IPS-18c (cell line): ENCODE results near the gene NFKBIA.
"Not testable (repeated sequence)": the region's sequence is repeated elsewhere in the genome, so short reads cannot be mapped to it uniquely, and the experiment has no call there.

Source experiments
- H3K4me3 ChIP-seq: 2 replicates; pipeline ENCODE4 v1.7.0; 2013; ENCODE audit warnings: low read depth, mild to moderate bottlenecking, low read length, moderate library complexity; ENCODE audit not compliant: insufficient read depth
- H3K9me3 ChIP-seq: one replicate; pipeline ENCODE4 v1.6.1; 2013; ENCODE audit warnings: mild to moderate bottlenecking, low read length, moderate library complexity; ENCODE audit not compliant: control insufficient read depth, insufficient read depth

NFKBIA gene

DNA sequence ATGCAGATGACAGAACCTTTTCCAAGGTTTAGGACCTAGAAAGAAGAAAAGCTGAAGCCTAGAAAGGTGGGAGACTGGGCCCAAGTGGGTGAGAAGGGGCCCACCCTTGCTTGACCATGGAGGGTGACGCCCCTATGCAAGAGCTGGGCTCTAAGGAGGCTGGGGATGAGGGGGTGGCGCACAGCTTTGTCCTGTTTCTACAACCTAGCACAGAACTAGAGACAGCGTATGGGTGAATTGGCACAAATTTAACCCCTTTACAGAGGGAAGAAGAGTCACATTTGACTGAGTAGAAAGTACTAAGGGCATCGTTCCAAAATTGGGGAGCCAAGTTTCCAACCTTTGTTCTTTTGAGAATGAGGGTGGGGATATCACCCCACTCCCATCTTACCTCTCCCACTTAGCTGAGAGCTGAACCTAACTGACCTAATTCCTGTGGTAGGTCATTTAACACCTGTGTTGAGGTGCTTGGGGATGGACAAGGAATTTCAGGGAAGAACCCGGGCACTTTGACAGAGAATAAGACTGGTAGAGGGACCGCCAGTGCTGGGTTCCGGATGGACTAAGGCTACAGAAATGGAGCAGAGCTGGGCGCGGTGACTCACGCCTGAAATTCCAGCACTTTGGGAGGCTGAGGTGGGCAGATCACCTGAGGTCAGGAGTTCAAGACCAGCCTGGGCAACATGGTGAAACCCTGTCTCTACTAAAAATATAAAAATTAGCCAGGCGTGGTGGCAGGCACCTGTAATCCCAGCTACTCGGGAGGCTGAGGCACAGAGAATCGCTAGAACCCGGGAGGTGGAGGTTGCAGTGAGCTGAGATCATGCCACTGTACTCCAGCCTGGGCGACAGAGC, 5.2 kb downstream of the NFKBIA start:
- Histone ChIP-seq H3K4me3 (no peak overlapping the region), H3K9me3 (no peaks in the 10 kb centered on the region)

DNA sequence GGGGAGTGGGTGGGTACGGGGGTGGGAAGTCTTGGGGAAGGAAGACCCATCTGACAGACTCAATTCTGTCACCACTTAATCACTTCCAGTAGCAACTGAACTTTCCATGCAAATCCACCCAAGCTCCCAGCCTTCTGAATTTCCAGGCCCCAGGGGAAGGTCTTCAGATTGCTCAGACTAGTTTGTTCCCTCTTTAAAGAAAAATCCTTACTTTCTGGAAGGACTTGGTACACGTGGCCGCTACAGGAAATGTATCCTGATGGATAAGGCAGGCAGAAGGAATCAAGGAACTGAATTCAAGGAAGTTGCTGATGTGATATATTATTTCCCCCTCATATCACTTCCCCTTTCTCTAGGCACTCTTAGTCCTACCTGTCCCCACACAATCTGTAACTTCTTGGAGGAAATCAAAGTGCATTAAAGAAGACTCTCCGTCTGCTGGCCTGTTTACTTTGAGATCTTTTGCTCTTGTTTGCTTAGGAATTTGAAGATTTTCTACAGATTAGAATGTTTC, 6.4 kb downstream of the NFKBIA start:
- H3K4me3 ChIP-seq, result no peak overlapping the region
- no peaks in the 10 kb centered on the region for H3K9me3 ChIP-seq

DNA sequence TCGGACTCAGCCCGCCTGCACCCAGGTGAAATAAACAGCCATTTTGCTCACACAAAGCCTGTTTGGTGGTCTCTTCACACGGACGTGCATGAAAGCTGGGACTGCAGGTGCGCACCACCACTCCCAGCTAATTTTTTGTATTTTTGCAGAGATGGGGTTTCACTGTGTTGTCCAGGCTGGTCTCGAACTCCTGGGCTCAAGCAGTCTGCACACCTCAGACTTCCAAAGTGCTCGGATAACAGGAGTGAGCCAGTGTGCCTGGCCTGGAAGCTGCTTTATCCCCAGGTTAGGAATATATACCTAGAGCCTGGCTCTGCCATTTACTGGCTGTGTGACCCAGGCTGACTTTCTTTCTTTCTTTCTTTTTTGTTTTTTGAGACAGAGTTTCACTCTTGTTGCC, 7.9 kb downstream of the NFKBIA start:
- H3K9me3 ChIP-seq, H3K4me3 ChIP-seq: not testable (repeated sequence)

DNA sequence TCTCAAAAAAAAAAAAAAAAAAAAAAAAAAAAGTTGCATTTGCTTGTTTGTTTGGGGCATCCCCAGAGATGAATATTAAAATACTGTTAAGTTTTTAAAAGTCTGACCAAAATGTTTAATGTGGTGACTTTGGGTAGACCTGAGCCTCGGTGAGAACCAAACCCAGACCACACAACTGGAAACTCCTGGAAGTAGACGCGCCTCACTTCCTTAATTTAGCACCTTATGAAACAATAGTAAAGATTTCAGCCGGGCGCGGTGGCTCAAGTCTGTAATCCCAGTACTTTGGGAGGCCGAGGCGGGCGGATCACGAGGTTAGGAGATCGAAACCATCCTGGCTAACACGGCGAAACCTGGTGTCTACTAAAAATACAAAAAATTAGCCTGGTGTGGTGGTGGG, 9.3 kb downstream of the NFKBIA start:
- H3K4me3 ChIP-seq, result no peak overlapping the region

DNA sequence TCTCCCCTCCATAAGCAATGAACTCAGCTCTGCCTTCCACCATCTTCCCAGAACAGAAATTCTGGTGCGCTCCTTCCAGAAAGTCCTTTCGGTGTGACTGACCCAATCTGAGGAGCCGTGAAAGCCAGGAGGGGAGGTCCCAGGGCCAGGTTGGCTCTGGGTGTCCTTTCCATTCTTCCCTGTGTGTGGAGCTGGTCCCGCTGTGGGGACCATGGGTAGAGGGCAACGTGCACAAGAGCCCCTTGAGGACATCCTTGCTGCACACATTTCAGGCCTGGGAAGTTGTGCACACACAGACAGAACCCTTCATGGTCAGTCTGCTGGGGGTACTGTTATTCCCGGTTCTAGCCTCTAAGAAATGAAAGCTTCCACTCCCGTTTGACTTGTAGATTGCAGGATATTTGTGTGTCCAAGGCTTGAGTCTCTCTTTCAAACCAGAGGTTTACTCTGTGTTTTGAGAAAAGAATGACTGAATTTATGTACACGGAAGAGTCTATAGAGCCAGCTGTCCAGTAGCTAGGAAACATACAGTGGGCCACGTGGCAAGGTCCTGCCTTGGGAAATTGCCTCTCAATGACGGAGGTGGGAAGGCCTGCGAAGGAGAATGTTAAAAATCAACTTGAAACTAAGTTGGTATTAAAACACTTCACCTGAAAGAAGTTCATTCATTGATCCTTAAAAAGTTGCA, 10.1 kb downstream of the NFKBIA start:
- no peaks in the 10 kb centered on the region for H3K9me3 ChIP-seq
- H3K4me3 ChIP-seq, result no peak overlapping the region

More for the DNA sequence above, 9.3 kb downstream of the NFKBIA start:
- H3K9me3 ChIP-seq, result no peaks in the 10 kb centered on the region

DNA sequence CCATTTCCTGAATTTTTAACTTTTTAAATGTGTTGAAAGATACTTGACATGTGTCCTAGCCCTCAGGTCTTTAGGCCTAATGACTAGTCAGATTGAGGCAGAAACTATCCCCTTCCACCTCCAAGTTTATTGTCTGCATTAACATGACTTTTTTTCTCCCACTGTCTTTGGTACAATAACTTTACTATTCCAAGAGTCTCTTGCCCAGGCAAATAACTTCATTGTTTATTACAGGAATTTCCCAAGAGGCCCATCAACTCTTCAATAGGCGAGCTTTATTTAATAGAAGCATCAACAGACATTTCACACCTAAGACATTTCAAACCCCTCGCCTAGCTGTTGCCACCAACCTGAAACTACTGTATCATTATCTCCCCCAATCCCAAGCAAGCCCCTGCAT, 10.7 kb downstream of the NFKBIA start:
- Histone ChIP-seq H3K9me3 (no peaks in the 10 kb centered on the region), H3K4me3 (no peak overlapping the region)

DNA sequence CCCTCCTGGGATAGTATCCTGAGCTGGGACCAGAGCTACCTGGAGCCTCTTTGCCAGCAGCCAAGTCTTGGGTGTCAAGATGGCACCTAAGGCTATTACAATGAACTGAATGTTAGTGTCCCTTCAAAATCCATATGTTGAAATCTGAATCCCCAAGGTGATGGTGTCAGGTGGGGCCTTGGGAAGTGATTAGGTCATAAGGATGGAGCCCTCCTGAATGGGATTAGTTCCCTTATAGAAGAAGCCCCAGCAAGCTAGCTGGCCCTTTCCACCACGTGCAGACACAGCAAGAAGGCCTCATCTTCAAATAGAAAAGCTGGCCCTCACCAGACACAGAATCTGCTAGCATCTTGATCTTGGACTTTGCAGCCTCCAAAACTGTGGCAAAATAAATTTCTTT, 12.4 kb downstream of the NFKBIA start:
- H3K4me3 ChIP-seq, result no peak overlapping the region
- no peaks in the 10 kb centered on the region for H3K9me3 ChIP-seq

DNA sequence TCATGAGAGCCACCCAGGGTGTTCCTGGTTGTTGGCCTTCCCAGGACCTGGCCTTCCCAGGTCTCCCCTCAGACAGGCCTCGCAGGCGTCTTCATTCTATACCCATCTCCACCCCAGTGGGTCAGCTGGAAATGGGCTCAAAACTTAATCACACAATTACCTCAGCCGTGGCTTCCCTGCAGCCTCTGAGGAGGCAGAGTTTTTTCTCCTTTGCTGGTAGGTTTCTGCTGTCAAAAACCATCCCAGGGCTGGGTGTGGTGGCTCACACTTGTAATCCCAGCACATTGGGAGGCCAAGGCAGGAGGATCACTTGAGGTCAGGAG, 13.2 kb downstream of the NFKBIA start:
- Histone ChIP-seq H3K9me3 (no peaks in the 10 kb centered on the region), H3K4me3 (no peak overlapping the region)

DNA sequence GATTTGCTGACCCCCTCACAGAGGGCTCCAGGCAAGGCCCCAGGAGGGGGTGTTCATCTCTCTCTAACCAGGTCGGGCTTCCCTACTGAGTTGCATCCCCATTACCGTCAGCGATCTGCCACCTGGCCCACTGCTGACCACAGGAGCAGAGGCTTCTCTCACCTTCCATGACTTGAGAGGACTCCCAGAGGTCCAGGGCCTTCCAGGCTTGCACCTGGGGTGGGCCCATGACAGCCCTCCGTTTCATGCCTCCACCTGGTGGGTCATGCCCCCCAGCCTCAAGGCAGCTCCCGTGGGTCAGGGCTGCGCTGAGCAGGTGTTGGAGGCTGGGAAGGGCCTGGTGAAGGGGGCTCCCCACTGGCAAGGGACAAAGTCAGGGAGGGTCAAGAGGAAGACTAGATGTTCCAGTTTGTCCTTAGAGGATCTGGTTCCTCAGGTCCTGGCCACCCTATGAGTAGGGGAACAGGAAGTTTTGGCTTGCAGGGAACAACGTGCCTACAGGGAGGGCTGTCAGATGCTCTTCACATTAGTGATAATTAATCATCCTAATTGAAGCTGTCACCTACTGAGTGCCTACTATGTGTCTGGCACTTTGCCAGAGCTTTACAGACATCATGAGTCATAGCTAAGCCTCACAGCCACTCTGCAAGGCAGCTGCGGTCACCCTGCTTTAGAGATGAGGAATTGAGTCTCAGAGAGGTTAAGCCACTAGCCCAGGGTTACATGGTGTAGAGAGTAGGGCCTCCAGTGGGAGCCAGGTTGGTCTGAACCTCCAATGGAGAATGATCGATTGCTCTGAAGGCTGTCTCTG, 13.8 kb downstream of the NFKBIA start:
- Histone ChIP-seq H3K4me3 (no peak overlapping the region), H3K9me3 (no peaks in the 10 kb centered on the region)

DNA sequence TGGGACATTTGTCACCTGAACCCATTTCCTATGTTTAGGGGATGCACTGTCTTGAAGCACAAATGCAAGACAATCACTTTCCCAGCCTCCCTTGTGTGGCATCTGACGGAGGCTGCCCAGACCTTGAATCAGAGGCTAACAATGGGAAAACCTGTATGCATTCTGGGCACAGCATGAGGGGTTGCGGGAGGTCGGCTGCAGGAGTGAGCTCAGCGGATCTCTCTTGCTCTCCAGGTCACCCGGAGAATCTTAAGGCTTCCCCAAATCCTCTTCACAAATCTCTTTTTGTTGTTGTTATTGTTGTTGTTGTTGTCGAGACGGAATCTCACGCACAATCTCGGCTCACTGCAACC, 15.3 kb downstream of the NFKBIA start:
- H3K4me3 ChIP-seq, result no peak overlapping the region
- H3K9me3 ChIP-seq, result no peaks in the 10 kb centered on the region

DNA sequence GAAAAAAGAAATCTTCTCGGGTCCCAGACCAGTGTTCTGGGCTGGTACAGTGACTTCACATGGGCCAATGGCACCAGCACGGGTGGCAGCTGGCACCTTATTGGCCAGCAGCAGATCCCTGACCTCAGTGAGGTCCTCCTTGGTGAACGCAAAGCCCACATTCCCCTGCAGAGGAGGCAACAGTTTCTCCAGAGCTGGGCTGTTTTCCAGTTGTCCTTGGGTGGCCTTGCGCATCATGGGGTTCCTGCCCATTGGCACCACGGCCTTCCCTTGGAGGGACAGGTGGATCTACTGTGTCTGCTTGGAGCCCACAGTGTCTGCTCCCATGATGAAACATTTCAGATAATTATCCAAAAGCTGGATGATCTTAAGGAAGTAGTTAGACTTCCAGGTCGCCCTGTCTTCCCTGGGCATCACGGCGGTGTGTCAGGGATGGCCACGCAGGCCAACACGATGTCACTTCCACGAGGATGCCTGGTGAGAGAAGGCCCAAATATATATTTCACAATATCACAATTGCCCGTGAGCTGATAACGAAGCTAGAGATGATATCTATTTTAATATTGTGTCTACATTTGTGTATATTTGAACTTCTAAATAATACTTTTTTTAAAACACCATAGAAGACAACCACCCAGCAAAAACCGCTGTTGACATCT, 15.8 kb downstream of the NFKBIA start:
- Histone ChIP-seq H3K4me3 (no peak overlapping the region), H3K9me3 (no peaks in the 10 kb centered on the region)

DNA sequence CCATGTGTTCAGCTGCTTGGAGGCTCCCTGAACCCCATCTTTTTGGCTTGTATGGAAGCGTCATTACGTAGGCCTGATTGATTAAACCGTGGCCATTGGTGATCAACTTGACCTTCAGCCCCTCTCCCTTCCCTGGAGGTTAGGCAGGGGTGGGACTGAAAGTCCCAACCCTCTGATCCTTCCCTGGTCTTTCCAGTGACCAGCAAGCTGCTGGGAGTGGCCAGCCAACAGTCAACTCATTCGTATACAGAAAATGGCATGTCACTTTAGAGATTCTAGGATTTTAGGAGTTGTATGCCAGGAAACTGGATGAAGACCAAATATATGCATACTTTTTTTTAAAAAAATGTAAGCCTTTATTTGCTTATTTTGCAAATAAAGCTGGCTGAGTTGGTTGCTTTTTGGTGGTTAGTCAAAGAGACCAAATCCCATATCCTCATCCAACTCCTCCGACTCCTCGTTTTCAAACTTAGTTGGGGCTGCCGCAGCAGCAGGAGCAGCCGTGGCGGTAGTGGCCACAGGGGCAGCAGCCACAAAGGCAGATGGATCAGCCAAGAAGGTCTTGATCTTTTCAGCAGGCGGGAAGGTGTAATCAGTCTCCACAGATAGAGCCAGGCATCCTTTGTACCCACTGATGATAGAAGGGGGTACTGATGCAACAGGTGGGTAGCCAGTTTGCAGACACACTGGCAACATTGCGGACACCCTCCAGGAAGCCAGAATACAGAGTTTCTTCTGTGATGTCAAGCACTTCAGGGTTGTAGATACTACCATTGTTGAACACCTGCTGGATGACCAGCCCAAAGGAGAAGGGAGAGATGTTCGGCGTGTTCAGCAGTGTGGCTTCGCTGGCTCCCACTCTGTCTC, 16.6 kb downstream of the NFKBIA start:
- no peaks in the 10 kb centered on the region for H3K9me3 ChIP-seq

DNA sequence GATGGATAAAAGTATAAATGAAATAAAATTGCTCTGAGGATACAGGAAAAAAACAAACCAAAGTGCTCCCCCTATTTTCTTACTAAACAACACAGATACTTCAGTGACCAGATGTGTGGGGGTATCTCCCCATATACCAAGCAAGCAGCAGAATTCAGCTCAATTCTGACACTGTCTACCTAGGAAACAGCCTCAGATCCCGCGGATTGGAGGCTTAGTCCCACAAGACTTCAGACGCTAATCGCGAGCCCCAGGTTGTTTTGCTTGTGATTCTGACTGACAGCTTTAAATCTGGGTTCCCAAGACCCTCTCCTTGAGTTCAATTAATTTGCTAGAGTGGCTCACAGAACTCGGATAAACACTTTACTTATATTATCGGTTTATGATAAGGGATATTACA, 17.3 kb downstream of the NFKBIA start:
- H3K4me3 ChIP-seq, result no peak overlapping the region

More for the DNA sequence above, 16.6 kb downstream of the NFKBIA start:
- H3K4me3 ChIP-seq, result no peak overlapping the region

DNA sequence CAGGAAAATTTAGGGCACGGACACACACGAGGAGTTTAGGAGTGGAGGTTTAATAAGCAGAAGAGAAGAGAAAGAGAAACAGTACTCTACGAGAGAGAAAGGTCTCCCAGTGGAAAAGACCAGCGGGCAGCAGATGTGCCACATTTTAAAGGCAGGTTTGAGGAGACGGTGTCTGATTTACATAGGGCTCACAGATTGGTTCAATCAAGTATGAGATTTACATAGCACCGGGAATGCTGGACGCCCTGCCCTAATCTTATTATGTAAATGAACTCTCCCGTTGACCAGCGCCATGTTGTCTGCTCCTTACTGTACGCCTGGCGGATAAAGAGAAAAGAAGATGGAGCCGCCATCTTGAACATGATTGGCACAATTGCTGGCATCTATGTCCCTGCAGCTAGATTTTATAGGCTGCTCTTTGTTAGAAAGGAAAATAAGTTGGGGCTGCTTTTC, 17.9 kb downstream of the NFKBIA start:
- no peaks in the 10 kb centered on the region for H3K9me3 ChIP-seq
- H3K4me3 ChIP-seq, result no peak overlapping the region

More for the DNA sequence above, 17.3 kb downstream of the NFKBIA start:
- H3K9me3 ChIP-seq, result no peaks in the 10 kb centered on the region

DNA sequence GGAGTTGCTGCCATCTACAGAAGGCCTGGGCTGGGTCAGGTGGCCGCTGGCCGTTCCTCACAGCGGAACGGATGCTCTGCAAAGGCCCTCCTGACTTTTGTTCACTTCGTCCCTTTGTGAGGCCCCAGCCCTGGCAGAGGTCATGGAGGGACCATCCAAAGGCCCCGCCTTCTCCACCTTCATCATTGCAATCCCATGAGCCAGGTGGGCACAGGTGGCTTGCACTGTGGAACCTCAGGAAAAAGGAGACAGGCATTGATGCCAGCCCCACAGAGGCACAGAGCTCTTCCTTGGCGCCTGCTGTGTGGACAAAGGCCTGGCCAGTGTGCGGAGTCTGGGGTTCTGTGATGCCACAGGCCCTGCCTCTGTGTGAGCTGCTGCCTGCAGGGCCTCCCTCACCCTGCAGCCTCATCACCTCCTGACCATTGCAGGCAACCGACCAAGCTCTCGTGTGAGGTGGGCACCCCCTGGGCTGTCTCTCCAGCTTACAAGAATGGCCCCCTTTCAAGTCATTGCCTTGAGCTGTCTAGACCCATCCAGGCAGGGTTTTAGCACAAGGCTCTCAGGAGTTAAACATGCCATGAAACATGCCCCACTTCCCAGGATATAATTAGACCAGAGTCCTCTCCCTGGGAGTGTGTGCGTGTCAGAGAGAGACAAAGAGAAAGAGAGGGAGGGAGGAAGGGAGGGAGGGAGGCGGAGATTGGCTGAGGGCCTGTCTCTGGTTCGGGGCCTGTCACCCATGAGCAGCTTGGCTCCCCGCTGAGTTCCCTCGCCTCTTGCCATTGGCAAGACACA, 19.3 kb downstream of the NFKBIA start:
- no peaks in the 10 kb centered on the region for H3K9me3 ChIP-seq
- no peak overlapping the region for H3K4me3 ChIP-seq
